ENCODE measurements around the gene AGR2.
"Not testable (repeated sequence)": the region's sequence is repeated elsewhere in the genome, so short reads cannot be mapped to it uniquely, and the experiment has no call there.

Gene AGR2

DNA sequence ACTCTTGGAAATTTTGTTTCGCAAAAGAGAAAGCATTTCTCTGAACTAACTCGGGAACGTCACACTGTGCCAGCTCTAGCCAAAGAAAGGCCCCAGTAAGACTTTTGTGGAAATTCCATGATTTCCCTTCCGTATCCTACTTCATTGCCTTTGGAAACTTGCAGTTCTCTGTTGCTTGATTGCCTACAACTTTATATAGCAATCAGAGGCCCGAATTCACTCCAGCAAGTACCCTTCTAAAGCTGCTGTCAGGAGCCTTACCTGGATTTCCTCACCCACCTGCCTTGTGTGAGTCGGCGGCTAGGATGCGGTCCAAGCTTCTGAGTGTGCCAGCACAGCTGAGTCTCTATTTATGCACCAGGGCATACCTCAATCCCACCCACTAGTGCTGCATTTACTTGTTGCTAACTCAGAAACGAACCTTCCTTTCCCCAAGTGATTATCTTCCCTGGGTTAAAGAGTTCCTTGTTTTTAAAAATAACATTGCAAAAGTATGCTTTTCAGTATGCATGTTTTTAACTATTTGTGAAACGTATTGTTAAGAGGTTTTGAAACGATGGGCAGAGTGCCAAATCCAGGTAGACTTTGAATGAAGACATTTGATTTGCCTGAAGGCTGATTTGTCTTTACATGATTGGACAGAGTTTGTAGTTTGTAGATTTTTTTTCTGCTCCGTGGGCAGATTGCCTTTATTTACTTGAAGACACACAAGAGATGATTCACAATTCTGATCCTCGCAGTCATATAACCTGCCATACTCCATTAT, at the start of gene AGR2:
Gene AGR2, minus strand, starts transcription at position 326 of the 766 bp plus-strand sequence. CDS start 3,203 bp downstream, outside the sequence.
- no peak for DNase-seq (ENCODE audit: low read depth in 3 of 3, low spot score in 1 of 3)

DNA sequence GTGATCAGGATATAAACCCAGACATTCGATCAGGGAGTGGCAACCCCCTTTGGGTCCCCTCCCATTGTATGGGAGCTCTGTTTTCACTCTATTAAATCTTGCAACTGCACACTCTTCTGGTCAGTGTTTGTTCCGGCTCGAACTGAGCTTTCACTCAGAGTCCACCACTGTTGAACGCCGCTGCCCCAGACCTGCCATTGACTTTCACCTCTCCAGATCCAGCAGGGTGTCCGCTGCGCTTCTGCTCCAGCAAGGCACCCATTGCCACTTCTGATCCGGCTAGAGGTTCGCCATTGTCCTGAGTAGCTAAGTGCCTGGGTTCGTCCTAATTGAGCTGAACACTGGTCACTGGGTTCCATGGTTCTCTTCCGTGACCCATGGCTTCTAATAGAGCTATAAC, 48.4 kb upstream of the AGR2 start:
- DNase-seq (ENCODE audit: low read depth in 3 of 3, low spot score in 1 of 3), result not testable (repeated sequence)

DNA sequence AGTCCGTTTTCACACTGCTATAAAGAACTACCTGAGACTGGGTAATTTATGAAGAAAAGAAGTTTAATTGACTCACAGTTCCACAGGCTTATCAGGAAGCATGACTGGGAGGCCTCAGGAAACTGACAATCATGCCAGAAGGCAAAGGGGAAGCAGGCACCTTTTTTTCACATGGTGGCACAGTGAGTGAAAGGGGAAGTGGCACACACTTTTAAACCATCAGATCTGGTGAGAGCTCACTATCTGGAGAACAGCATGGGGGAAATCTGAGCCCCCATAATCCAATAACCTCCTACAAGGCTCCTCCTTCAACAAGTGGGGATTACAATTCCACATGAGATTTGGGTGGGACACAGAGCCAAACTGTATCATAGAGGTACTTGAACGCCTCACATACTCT, 47.0 kb upstream of the AGR2 start:
- DNase-seq (ENCODE audit: low read depth in 3 of 3, low spot score in 1 of 3), result no peak

DNA sequence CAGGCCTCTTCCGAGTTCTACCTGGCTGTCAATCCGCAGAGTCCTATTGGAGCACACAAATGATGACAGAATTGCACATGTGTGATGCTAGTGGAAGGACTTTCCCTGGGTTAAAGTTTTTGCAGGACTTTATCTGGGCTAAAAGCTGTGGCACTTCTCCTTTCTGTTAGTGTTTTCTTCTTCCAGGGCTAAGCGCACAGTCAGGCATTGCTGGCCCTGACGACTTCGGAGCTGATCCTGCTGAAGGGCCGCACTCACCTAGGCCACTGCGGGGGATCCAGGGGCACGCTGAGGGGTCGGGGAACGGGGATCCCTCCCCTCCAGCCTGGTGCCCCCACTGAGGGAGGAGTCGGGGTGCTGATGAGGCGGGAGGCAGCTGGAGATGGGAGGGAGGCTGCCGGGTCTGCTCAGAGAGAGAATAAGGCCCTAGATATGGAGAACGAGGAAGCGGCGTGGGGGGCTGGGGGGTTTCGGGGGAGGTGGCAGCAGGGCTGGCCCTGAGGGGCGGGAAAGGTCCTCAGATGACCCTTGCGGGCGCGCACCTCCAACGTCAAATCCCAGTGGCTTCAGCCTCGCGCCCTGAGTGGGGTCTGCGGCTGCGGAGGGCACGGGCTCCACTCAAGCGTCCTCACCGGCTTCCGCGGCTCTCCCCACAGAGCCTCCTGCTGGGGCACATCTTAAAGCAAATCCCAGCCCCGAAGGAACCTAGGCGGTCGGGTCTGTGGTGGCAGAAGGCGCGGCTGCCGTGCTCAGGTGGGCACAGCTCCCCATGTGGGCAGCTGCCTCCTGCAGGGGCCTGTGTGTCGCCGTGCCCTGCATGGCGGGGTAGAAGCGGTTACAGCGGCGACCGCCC, 46.0 kb upstream of the AGR2 start:
- DNase-seq (ENCODE audit: low read depth in 3 of 3, low spot score in 1 of 3), result no peak

DNA sequence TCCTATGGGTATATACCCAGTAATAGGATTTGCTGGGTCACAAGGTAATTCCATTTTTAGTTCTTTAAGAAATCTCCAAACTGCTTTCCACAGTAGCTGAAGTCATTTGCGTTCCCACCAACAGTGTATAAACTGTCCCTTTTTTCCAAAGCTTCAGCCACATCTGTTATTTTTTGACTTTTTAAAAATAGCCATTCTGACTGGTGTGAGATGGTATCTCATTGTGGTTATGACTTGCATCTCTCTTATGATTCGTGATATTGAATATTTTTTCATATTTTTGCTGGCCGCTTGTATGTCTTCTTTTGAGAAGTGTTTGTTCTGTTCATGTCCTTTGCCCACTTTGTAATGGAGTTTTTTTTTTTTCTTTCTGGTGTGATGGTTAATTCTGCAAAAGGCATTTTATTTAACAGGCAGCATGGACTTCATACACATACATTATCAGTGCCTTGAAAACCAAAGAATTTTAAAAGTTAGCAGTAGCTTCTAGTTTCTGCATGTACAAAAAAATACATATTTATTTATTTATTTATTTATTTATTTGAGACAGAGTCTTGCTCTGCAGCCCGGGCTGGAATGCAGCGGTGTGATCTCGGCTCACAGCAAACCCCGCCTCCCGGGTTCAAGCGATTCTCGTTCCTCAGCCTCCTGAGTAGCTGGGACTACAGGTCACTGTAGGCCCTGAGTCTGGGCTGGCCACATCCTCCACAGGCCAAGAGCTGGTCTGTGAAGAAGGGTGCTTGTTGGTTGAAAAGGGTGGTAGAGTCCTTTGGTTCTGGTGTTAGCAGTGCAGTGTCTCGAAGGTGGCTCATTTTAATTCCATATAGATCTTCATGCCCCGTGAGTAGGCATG, 44.7 kb upstream of the AGR2 start:
- DNase-seq (ENCODE audit: low read depth in 3 of 3, low spot score in 1 of 3), result no peak

DNA sequence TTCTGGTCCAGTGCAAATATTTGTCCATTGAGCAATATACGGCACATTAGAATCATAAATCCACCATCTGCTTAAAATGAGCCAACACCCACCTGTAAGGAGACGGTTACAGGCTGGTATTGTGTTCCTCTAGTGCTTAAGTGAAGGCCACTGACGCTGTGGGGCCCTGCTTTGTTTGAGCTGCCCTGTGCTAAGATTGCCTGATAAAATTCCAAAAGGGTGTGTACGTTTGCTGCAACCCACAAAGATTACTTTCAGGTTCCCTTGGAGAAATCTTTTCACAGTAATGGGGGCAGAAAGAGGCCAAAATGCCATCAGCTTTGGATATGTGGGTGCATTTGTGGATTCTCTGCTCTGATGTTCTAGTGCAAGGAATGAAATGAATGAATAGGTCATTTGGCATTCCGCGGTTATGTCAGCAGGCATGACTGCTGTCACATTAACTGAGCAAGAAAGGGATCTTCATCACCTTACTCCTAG, 42.6 kb upstream of the AGR2 start:
- no peak for DNase-seq (ENCODE audit: low read depth in 3 of 3, low spot score in 1 of 3)

DNA sequence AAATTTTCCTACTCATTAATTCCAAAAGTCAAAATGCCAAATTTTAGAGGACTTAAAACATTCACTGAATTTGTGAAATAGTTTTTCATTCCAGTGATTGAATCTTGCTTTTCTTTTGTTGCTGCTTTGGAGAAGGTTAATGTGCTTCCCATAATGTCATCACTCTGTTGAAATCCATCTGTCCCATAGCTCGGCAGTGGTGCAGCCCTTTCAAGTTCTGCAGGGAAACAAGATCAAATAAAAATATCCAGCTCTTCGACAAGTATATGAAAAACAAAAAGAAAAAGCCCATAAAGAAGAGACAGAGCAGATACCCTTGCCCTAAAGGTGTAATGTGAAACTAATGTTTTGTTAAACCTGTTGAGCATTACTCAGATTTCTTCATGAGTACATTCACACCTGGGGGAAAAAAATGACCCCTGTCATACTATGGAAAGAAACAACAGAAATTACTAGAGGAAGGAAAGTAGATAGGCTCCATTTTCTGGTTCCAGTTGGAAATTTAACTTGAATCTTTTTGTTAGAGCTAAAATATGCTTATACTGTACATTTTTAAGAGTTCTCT, 41.9 kb upstream of the AGR2 start:
- no peak for DNase-seq (ENCODE audit: low read depth in 3 of 3, low spot score in 1 of 3)

DNA sequence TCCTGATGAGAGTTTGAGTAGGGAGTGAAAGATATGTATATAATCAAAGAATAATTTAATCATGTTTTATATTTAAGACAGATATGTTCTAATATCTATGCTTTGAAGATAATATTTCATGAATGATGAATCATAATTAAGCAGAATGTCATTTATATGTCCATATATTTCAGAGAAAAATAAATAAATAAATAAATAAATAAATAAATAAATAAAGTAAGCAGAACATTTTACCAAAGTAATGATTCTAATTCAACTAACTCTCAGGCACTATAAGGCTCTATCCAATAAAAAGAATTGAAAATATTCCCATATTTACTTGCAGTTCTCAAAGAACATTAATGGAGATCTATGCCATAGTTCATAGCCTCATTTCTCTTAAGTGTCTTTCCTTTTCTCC, 40.9 kb upstream of the AGR2 start:
- no peak for DNase-seq (ENCODE audit: low read depth in 3 of 3, low spot score in 1 of 3)

DNA sequence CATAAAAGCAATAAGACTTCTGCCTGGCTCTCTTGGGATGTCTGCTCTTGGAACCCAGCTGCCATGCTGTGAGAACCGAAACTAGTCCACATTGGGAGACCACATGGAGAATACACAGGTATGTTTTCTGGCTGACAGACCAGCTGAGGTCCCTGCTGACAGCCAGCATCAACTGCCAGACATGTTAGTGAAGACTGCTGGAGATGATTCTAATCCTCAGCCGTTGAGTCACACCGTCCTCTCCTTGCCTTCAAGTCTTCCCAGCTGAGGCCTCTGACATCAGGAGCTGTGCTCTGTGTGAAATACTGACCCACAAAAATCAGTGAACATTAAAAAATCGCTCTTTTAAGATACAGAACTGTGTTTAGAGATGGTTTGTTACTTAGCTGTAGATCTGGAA, 36.9 kb upstream of the AGR2 start:
- DNase-seq (ENCODE audit: low read depth in 3 of 3, low spot score in 1 of 3), result no peak

DNA sequence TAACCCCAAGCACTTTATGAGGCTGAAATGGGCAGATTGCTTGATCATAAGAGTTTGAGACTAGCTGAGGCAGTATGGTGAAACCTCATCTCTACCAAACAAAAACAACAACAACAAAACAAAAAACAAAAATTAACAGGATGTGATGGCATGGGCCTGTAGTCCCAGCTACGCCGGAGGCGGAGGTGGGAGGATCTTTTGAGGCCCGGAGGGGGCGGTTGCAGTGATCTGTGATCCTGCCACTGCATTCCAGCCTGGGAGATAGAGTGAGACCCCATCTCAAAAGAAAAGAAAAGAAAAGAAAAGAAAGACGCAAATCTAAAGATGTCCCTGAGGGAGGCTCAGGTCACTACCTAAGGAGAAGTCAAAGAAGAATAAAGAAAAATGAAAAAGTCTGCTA, 35.3 kb upstream of the AGR2 start:
- DNase-seq (ENCODE audit: low read depth in 3 of 3, low spot score in 1 of 3), result no peak

DNA sequence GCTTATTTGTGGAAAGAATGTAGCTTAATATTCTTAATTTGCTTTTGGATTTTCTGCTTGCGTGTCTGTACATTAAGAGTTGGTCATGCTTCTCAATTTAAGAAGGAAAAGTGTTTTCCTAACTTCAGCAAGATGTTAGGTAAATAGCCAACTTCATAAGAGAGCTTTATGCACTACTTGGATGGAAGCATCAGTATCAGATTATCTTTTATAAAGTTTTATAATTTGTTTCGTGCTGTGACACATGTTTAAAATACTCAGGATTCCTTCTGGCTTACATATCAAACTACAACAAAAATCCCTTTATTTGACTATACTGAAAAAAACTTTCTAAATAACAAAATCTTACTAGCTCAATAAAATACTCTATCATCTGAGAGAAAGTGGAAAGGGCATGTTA, 34.8 kb upstream of the AGR2 start:
- no peak for DNase-seq (ENCODE audit: low read depth in 3 of 3, low spot score in 1 of 3)

DNA sequence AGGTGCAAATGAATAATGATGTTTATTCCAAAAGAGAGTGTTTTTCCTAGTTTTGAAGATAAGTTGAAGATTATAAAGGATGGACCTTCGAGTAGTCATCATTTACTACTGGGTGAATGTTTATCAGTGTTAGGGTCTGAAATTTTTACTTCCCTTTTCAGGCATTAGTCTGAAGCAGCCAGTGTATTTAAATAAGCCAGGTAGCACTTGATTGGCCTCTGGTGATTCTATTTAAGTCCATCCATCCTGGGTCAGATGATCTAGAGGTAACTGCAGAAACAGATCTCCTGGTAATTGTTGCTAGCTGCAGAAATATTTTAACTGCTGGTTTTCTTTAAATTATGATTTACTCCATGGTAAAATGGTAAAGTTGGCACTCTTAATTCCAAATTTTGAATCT, 34.1 kb upstream of the AGR2 start:
- DNase-seq (ENCODE audit: low read depth in 3 of 3, low spot score in 1 of 3), result no peak

DNA sequence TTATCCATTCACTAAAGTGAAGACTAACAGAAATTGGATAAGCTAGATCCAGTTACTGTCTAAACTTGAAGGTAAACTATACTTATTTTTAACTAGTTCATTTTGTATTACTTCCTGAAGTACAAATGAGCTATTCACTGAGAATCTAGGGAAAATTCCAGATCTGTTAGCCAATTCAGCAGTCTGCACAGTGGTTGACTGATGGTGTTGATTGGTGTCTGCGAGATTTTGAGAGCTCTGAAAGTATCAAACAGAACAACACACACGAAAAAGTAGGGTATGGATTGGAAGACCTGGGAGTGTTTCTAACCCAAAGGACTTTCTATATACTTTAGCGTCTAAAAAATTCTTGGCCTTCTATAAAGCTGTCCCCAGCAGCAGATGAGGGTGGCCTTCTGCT, 33.6 kb upstream of the AGR2 start:
- no peak for DNase-seq (ENCODE audit: low read depth in 3 of 3, low spot score in 1 of 3)

DNA sequence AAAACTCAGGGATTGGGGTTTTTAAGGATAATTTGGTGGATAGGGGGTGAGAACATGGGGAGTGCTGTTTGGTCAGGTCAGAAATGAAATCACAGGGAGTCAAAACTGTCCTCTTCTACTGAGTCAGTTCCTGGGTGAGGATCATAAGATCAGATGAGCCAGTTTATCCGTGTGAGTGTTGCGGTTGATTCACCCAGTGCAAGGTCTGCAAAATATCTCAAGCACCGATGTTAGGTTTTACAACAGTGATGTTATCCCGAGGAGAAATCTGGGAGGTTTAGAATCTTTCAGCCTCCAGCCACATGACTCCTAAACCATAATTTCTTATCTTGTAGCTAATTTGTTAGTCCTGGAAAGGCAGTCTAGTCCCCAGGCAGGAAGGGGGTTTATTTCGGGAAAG, 31.7 kb upstream of the AGR2 start:
- no peak for DNase-seq (ENCODE audit: low read depth in 3 of 3, low spot score in 1 of 3)

DNA sequence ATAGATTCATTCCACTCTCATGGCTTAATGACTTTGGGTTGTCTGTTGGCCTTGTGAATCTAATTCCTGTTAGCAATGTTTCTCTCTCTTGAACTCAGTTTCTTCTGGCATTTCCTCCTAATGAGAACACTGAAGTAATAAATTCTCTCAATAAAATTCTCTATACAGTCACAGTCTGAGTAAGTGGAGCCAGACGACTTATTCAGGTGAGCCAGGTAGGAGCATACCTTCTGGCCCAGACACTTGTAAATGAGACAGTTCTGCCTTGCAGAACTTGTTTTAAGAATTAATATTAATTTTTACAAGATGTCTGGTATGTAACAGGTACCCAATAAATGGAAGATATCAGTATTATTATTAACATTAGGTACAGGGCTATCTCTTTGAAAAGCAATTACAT, 28.6 kb upstream of the AGR2 start:
- DNase-seq (ENCODE audit: low read depth in 3 of 3, low spot score in 1 of 3), result no peak

DNA sequence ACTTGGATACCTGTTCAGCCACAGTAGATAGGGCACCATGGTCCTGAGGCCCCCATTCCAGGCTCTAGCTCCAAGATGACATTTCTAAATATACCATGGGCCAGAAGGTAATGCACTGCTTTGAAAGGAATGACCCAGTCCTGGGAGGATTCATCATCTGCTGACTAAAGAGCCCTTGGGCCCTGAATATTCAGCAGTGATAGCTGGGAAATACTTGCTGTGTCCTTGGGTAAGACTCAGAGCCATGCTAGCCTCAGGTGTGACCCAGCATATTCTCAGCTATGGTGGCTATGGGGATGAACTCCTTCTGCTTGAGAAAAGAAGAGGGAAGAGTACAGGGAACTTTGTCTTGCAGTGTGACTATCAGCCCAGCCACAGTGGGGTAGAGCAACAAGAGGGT, 21.3 kb upstream of the AGR2 start:
- no peak for DNase-seq (ENCODE audit: low read depth in 3 of 3, low spot score in 1 of 3)

DNA sequence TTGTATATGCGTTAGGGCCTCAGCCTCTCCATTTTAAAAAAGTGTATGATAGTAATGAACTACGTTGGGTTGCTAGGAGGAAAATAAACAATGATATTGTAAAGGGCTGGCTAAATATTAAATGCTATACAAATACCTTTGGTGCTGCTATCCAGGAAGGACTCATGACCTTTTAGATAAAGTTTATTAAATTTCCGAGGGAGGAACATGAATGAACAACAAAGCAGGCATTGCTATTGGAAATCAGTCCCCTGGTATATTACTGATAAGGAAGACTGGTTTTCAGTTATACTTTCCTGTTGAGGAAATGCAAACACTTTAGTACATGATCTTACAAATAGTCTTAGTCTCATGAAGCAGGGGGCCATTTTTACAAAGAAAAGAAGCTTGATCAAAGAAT, 17.2 kb upstream of the AGR2 start:
- DNase-seq (ENCODE audit: low read depth in 3 of 3, low spot score in 1 of 3), result no peak

DNA sequence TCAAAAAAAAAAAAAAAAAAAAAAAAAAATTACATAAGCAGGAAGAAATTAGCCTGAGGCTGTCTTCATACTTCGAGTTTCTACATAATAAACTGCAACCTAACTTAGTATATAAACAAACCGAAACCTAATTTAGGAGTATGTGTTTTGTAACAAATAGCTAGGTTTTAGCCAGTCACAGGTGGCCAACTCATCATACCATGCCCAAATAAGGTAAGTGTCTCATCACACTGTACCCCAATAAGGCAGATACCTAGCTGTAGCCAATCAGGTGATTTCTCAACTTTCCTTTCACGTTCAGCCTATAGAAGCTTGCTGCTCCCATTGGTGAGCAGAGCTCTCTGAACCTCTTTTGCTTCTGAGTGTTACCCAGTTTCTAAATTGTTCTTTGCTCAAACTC, 13.9 kb upstream of the AGR2 start:
- DNase-seq (ENCODE audit: low read depth in 3 of 3, low spot score in 1 of 3), result no peak

DNA sequence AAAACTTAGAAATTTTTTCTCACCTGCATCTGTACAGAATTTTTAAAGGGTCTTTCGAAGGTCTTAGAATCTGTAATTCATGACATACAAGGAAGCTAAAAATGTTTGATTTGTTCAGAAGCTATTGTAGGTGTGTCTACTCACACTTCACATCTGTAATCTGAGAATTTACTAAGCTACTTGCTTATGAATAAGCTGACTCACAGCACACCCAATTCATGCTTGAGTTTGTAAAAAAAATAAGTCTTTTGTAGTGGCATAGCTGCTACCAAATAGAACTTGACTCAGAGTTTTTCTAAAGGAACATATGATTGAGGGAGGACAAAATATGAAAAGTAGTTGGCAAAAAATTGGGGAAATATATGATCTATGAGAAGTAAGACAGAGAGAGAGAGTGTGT, 12.7 kb upstream of the AGR2 start:
- no peak for DNase-seq (ENCODE audit: low read depth in 3 of 3, low spot score in 1 of 3)

DNA sequence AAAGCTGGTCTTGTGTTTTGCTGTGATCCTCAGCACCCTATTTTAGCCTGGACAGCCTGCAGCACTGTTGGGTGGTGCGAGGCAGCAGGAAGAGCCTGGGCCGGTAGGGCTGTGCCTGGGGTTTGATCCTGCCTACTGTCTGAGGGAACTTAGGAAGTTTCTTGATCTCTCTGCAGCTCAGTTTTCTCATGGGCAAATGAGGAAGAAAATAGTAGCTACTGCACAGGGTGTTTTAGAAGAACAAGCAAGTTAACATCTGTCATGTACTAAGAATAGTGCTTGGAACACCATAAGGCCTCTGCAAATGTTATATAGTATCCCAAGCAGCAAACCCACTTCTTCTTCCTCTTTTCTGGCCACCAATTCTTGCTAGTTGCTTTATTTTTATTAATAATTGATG, 12.0 kb upstream of the AGR2 start:
- DNase-seq (ENCODE audit: low read depth in 3 of 3, low spot score in 1 of 3), result no peak

DNA sequence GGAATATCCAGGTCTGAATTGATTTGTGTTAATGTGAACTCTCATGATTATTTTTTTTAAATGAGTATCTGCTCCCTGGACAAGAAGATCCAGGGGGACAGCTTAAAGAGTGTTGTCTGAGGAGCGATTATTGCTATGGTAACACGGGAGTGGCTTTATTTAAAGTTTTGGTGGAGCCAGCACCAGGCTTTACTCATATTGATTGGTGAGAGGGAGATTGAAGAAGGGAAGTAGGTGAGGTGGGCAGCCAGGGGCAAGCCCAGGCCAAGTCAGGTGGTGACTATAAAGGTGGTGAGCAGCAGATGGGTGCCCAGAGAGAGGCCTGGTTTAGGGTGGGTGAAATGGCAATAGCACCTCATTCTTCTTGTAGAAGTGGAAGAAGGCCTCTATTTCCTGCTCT, 10.2 kb upstream of the AGR2 start:
- DNase-seq (ENCODE audit: low read depth in 3 of 3, low spot score in 1 of 3), result no peak
